ENCODE measurements around the gene ZHX3.

ZHX3 gene

DNA sequence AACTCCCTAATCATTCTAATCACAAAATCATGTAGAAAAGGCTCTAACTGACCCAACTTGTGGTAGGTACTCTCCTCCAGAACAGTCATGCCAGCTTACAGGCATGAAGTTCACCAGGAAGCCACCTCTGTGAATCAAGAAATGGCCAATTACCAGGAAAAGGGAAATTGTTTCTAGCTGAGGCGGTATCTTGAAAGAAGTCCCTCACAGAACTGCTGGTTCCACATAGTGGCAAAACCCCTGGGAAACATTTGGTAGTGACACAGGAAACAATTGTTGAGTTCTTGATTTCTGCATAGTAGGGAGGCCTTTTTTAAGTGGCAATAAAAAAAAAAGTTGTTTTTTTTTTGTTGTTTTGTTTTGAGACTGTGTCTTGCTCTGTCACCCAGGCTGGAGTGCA is 3.4 kb upstream of the ZHX3 start:
- H2AFZ ChIP-seq (ENCODE audit: low read depth) = no peak overlapping the region
- TF ChIP-seq, protein P1, sequence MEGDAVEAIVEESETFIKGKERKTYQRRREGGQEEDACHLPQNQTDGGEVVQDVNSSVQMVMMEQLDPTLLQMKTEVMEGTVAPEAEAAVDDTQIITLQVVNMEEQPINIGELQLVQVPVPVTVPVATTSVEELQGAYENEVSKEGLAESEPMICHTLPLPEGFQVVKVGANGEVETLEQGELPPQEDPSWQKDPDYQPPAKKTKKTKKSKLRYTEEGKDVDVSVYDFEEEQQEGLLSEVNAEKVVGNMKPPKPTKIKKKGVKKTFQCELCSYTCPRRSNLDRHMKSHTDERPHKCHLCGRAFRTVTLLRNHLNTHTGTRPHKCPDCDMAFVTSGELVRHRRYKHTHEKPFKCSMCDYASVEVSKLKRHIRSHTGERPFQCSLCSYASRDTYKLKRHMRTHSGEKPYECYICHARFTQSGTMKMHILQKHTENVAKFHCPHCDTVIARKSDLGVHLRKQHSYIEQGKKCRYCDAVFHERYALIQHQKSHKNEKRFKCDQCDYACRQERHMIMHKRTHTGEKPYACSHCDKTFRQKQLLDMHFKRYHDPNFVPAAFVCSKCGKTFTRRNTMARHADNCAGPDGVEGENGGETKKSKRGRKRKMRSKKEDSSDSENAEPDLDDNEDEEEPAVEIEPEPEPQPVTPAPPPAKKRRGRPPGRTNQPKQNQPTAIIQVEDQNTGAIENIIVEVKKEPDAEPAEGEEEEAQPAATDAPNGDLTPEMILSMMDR (conservative IDR thresholded peaks at IDR 0.05; ENCODE audit: low read depth, low read length) = no peak

DNA sequence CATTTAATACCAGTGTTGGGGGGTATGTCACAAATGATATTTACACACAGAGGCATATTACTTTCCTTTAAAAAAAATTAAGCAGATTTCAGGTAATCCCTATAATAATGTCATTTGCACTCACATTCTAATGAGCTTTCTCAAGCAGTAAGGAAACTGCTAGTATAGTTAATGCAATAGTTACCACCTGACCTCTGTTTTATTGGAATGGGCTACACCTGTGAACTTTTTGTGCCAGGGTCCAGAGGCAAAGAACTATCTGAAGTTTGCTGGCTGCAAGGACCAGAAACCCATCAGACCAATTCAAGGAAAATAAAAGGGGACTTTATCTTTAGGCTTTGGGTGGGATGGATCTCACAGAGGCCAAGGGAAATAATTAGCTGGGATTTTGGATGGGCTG is 2.9 kb upstream of the ZHX3 start:
- no peak overlapping the region for H3K4me2 ChIP-seq

More for the DNA sequence above, 3.4 kb upstream of the ZHX3 start:
- Histone ChIP-seq H3K79me2 (ENCODE audit: insufficient read depth, low read depth) (no peaks in the 10 kb centered on the region), H3K4me1 (ENCODE audit: low read depth, poor library complexity, severe bottlenecking) (peaks cover 12% of the 10 kb centered on the region), H3K4me2 (no peak overlapping the region), H3K9ac (no peak overlapping the region), H3K27ac (no peak overlapping the region), H3K4me3 (IDR thresholded peaks at IDR 0.05; ENCODE audit: insufficient read depth, low read depth, low read length) (no peak overlapping the region), H3K27me3 (ENCODE audit: insufficient read depth, low read depth) (no peaks in the 10 kb centered on the region), H3K36me3 (ENCODE audit: insufficient read depth) (no peaks in the 10 kb centered on the region), H4K20me1 (ENCODE audit: insufficient read depth) (no peaks in the 10 kb centered on the region)

DNA sequence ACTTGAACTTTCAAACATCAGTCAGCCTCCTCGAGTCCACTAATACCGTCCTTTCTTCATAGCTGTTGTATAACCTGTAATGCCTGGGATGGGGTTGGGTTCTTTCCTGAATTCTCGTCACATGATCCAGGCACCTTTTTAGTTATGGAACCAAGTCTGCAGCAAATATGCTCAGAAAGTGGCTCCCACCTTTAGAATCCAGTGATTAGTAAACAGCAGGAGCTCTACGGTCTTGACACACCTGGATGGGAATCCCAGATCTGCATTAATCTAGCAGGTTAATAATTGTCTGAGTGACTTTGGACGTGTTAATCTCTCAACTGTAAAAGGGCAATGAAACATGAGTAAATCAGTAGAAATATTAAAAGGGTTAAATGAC is 729 bp upstream of the ZHX3 start:
- H3K27me3 ChIP-seq (ENCODE audit: insufficient read depth, low read depth) = no peaks in the 10 kb centered on the region
- H2AFZ ChIP-seq (ENCODE audit: low read depth) = peak overlapping the region; percentile 97
- no peak overlapping the region for H3K4me3 ChIP-seq (IDR thresholded peaks at IDR 0.05; ENCODE audit: insufficient read depth, low read depth, low read length)
- TF ChIP-seq, protein P1 (conservative IDR thresholded peaks at IDR 0.05; ENCODE audit: low read depth, low read length) = 0 out of 2 replicates have a peak, but pooled peaks have one; percentile 6
- H3K9ac ChIP-seq = peak overlapping the region; percentile 26; the same call in 1 of the 2 replicates
- H3K79me2 ChIP-seq (ENCODE audit: insufficient read depth, low read depth) = no peaks in the 10 kb centered on the region
- H3K27ac ChIP-seq = no peak overlapping the region
- peaks cover 18% of the 10 kb centered on the region for H3K4me1 ChIP-seq (ENCODE audit: low read depth, poor library complexity, severe bottlenecking)
- no peaks in the 10 kb centered on the region for H3K36me3 ChIP-seq (ENCODE audit: insufficient read depth)
- no peaks in the 10 kb centered on the region for H4K20me1 ChIP-seq (ENCODE audit: insufficient read depth)
- peak overlapping the region; percentile 98 for H3K4me2 ChIP-seq

More for the DNA sequence above, 2.9 kb upstream of the ZHX3 start:
- H3K36me3 ChIP-seq (ENCODE audit: insufficient read depth) = no peaks in the 10 kb centered on the region
- H3K27me3 ChIP-seq (ENCODE audit: insufficient read depth, low read depth) = no peaks in the 10 kb centered on the region
- no peak overlapping the region for H2AFZ ChIP-seq (ENCODE audit: low read depth)
- H3K4me3 ChIP-seq (IDR thresholded peaks at IDR 0.05; ENCODE audit: insufficient read depth, low read depth, low read length) = no peak overlapping the region
- H3K79me2 ChIP-seq (ENCODE audit: insufficient read depth, low read depth) = no peaks in the 10 kb centered on the region
- H3K4me1 ChIP-seq (ENCODE audit: low read depth, poor library complexity, severe bottlenecking) = peaks cover 17% of the 10 kb centered on the region
- H3K9ac ChIP-seq = no peak overlapping the region
- H4K20me1 ChIP-seq (ENCODE audit: insufficient read depth) = no peaks in the 10 kb centered on the region
- TF ChIP-seq, protein P1 (conservative IDR thresholded peaks at IDR 0.05; ENCODE audit: low read depth, low read length) = no peak
- H3K27ac ChIP-seq = no peak overlapping the region

DNA sequence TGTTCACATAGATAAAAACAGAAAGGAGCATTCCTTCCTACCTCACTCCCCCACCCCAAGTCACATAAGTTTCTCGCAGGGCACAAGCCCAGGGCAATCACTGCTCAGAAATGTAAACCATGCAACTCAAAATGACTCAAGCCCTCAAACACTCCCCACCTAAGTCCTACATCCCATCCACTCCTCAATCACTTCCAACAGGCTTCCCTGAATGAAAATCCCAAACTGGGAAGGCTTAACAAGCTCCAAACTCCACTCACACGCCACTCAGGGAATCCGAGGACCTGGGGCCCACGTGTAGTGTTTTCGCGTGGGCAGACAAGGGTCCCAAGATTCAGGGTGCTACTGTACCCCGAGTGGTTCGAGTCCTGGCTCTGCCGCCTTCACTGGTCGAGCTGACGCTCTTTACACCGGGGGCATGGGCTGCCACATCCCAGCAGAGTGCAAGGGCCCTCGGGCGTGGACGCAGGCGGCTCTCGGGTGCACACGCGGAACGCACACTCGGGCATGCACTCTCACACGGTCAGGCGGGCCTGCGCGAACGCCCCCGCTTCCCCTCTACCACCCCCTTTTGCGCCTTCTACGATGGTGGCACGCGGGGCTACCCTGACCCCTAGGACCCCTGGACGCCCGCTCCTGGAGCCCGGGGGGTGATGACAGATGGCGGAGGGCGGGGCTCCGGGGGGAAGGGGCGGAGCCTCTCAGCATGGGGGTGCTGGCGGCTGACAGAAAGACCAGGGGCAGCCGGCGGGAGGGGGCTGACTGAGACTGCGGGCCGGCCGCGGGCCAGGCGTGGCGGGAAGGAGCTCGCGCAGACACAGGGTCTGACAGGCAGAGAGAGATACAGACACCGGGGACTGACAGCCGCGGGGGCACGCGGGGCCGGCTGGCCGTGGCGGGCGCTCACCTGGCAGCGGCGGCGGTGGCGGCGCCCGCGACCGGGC is 657 bp downstream of the ZHX3 start:
- H3K4me2 ChIP-seq = peak overlapping the region; percentile 95
- H3K4me3 ChIP-seq (IDR thresholded peaks at IDR 0.05; ENCODE audit: insufficient read depth, low read depth, low read length) = no peak overlapping the region
- H4K20me1 ChIP-seq (ENCODE audit: insufficient read depth) = no peaks in the 10 kb centered on the region
- H3K9ac ChIP-seq = peak overlapping the region; percentile 74
- H3K4me1 ChIP-seq (ENCODE audit: low read depth, poor library complexity, severe bottlenecking) = peaks cover 18% of the 10 kb centered on the region
- no peaks in the 10 kb centered on the region for H3K79me2 ChIP-seq (ENCODE audit: insufficient read depth, low read depth)
- no peaks in the 10 kb centered on the region for H3K36me3 ChIP-seq (ENCODE audit: insufficient read depth)
- H3K27ac ChIP-seq = peak overlapping the region; percentile 47
- TF ChIP-seq, protein P1 (conservative IDR thresholded peaks at IDR 0.05; ENCODE audit: low read depth, low read length) = no peak
- peak overlapping the region; percentile 90 for H2AFZ ChIP-seq (ENCODE audit: low read depth)
- no peaks in the 10 kb centered on the region for H3K27me3 ChIP-seq (ENCODE audit: insufficient read depth, low read depth)
